ACC112 (cell line): Measurements from ENCODE around the gene ANAPC5.

Source experiments
- H2AFZ ChIP-seq: fragments of 200-600 bp; sonication (generic); one replicate; pipeline ENCODE4 v1.6.0; 2017; ENCODE audit warnings: antibody characterized with exemption, low read length; ENCODE audit not compliant: unreplicated experiment
- H3K27ac ChIP-seq: fragments of 200-600 bp; sonication (generic); 2 replicates; pipeline ENCODE4 v1.5.1; 2014; ENCODE audit warnings: low read depth, mild to moderate bottlenecking, antibody characterized with exemption, low read length, moderate library complexity
- H3K27me3 ChIP-seq: fragments of 200-600 bp; sonication (generic); 2 replicates; pipeline ENCODE4 v1.6.1; 2014; ENCODE audit warnings: mild to moderate bottlenecking, antibody characterized with exemption, low read length, moderate library complexity, mixed read lengths; ENCODE audit not compliant: insufficient read depth
- H3K36me3 ChIP-seq: fragments of 200-600 bp; sonication (generic); 2 replicates; pipeline ENCODE4 v1.6.1; 2016; ENCODE audit warnings: mild to moderate bottlenecking, antibody characterized with exemption, low read length, moderate library complexity, mixed read lengths; ENCODE audit not compliant: insufficient read depth
- H3K4me1 ChIP-seq: fragments of 200-600 bp; sonication (generic); one replicate; pipeline ENCODE4 v1.6.1; 2016; ENCODE audit warnings: low read length, mixed read lengths; ENCODE audit not compliant: insufficient read depth, unreplicated experiment, control insufficient read depth
- H3K4me3 ChIP-seq: fragments of 200-600 bp; sonication (generic); 2 replicates; pipeline ENCODE4 v1.5.1; 2014; ENCODE audit warnings: mild to moderate bottlenecking, low read depth, low read length
- H3K79me2 ChIP-seq: fragments of 200-600 bp; sonication (generic); one replicate; pipeline ENCODE4 v1.6.0; 2016; ENCODE audit warnings: low read length; ENCODE audit not compliant: control insufficient read depth, unreplicated experiment, insufficient read depth

Gene ANAPC5

GRCh38 chr12:121351820-121352681 lies at the start of gene ANAPC5:
TSS of gene ANAPC5 (minus strand) at chr12:121352411. CDS start at chr12:121352340, 71 bp downstream.
- peak within 1 kb of the TSS; percentile 96 for H3K4me3 ChIP-seq
- no peaks in the 10 kb centered on the region for H3K36me3 ChIP-seq
- H3K79me2 ChIP-seq, result peaks cover 33% of the 10 kb centered on the region

GRCh38 chr12:121400332-121401139 lies 48.3 kb upstream of the ANAPC5 start:
- no peaks in the 10 kb centered on the region for H3K27me3 ChIP-seq
- H3K36me3 ChIP-seq, result peaks cover 11% of the 10 kb centered on the region; the same call in 1 of the 2 replicates
- peak overlapping the region; percentile 31; the same call in 1 of the 2 replicates for H3K27ac ChIP-seq
- H3K4me3 ChIP-seq, result peak overlapping the region; percentile 78
- peaks cover 20% of the 10 kb centered on the region for H3K4me1 ChIP-seq
- peaks cover 59% of the 10 kb centered on the region for H3K79me2 ChIP-seq
- peak overlapping the region; percentile 19 for H2AFZ ChIP-seq

More at GRCh38 chr12:121351820-121352681, at the start of gene ANAPC5:
- Histone ChIP-seq H3K4me1 (peaks cover 6% of the 10 kb centered on the region), H2AFZ (peak within 1 kb of the TSS; percentile 93), H3K27ac (peak within 1 kb of the TSS; percentile 76), H3K27me3 (no peaks in the 10 kb centered on the region)

- Histone ChIP-seq H3K36me3 (peaks cover 5% of the 10 kb centered on the region; the same call in 1 of the 2 replicates), H3K79me2 (peaks cover 52% of the 10 kb centered on the region), H3K27me3 (no peaks in the 10 kb centered on the region), H3K27ac (peak within 1 kb of the TSS; percentile 38), H3K4me1 (peaks cover 20% of the 10 kb centered on the region), H2AFZ (peak within 1 kb of the TSS; percentile 19), H3K4me3 (peak within 1 kb of the TSS; percentile 78)
These were observed 47.5 kb upstream of the ANAPC5 start, which contains the start of gene RNF34 for GRCh38 chr12:121399391-121400331. TSS of gene RNF34 (plus strand) at chr12:121400118. CDS start at chr12:121400213, 95 bp downstream.

- H3K27me3 ChIP-seq, result no peaks in the 10 kb centered on the region
- H3K79me2 ChIP-seq, result peaks cover 40% of the 10 kb centered on the region
- H3K4me1 ChIP-seq, result peaks cover 20% of the 10 kb centered on the region
- H3K27ac ChIP-seq, result no peak overlapping the region
- 0 out of 2 replicates have a peak, but pooled peaks cover under 1% of the 10 kb centered on the region for H3K36me3 ChIP-seq
- H2AFZ ChIP-seq, result no peak overlapping the region
- peak overlapping the region; percentile 78 for H3K4me3 ChIP-seq
These were observed 46.1 kb upstream of the ANAPC5 start for GRCh38 chr12:121398355-121398754.

GRCh38 chr12:121397521-121397920 lies 45.3 kb upstream of the ANAPC5 start:
- Histone ChIP-seq H2AFZ (no peak overlapping the region), H3K4me1 (peaks cover 18% of the 10 kb centered on the region), H3K79me2 (peaks cover 33% of the 10 kb centered on the region), H3K27me3 (no peaks in the 10 kb centered on the region), H3K36me3 (no peaks in the 10 kb centered on the region), H3K4me3 (no peak overlapping the region), H3K27ac (no peak overlapping the region)

- no peak overlapping the region for H3K4me3 ChIP-seq
These were observed 40.1 kb upstream of the ANAPC5 start for GRCh38 chr12:121392325-121392716.

GRCh38 chr12:121391619-121392324 lies 39.6 kb upstream of the ANAPC5 start:
- H3K27ac ChIP-seq, result no peak overlapping the region
- H3K36me3 ChIP-seq, result no peaks in the 10 kb centered on the region
- H2AFZ ChIP-seq, result peak overlapping the region; percentile 88
- H3K4me1 ChIP-seq, result peaks cover 9% of the 10 kb centered on the region
- H3K4me3 ChIP-seq, result peak overlapping the region; percentile 62; the same call in 1 of the 2 replicates
- H3K79me2 ChIP-seq, result no peaks in the 10 kb centered on the region
- no peaks in the 10 kb centered on the region for H3K27me3 ChIP-seq

More at GRCh38 chr12:121392325-121392716, 40.1 kb upstream of the ANAPC5 start:
- no peaks in the 10 kb centered on the region for H3K79me2 ChIP-seq
- H3K4me1 ChIP-seq, result peaks cover 9% of the 10 kb centered on the region
- peak overlapping the region; percentile 88 for H2AFZ ChIP-seq
- no peaks in the 10 kb centered on the region for H3K36me3 ChIP-seq
- no peak overlapping the region for H3K27ac ChIP-seq
- H3K27me3 ChIP-seq, result no peaks in the 10 kb centered on the region

GRCh38 chr12:121390856-121391255 lies 38.6 kb upstream of the ANAPC5 start:
- no peak overlapping the region for H2AFZ ChIP-seq
- peaks cover 9% of the 10 kb centered on the region for H3K4me1 ChIP-seq
- no peaks in the 10 kb centered on the region for H3K27me3 ChIP-seq
- no peaks in the 10 kb centered on the region for H3K79me2 ChIP-seq
- no peaks in the 10 kb centered on the region for H3K36me3 ChIP-seq
- H3K4me3 ChIP-seq, result no peak overlapping the region
- no peak overlapping the region for H3K27ac ChIP-seq

GRCh38 chr12:121388421-121388981 lies 36.3 kb upstream of the ANAPC5 start:
- Histone ChIP-seq H3K4me3 (no peak overlapping the region), H3K79me2 (no peaks in the 10 kb centered on the region), H3K4me1 (peaks cover 9% of the 10 kb centered on the region), H3K27ac (no peak overlapping the region), H2AFZ (no peak overlapping the region), H3K27me3 (no peaks in the 10 kb centered on the region), H3K36me3 (no peaks in the 10 kb centered on the region)
